GM12873 (cell line): ENCODE data around the gene ZNF420.

Source experiments
- TF ChIP-seq, protein P1 (sequence below): IDR thresholded peaks from 2 replicates; pipeline ENCODE4 v1.5.1; 2012; ENCODE audit warnings: low read depth, mild to moderate bottlenecking, moderate library complexity, low read length, control low read depth; ENCODE audit not compliant: insufficient read depth; ENCODE audit errors: missing control alignments

The ZNF420 gene

DNA sequence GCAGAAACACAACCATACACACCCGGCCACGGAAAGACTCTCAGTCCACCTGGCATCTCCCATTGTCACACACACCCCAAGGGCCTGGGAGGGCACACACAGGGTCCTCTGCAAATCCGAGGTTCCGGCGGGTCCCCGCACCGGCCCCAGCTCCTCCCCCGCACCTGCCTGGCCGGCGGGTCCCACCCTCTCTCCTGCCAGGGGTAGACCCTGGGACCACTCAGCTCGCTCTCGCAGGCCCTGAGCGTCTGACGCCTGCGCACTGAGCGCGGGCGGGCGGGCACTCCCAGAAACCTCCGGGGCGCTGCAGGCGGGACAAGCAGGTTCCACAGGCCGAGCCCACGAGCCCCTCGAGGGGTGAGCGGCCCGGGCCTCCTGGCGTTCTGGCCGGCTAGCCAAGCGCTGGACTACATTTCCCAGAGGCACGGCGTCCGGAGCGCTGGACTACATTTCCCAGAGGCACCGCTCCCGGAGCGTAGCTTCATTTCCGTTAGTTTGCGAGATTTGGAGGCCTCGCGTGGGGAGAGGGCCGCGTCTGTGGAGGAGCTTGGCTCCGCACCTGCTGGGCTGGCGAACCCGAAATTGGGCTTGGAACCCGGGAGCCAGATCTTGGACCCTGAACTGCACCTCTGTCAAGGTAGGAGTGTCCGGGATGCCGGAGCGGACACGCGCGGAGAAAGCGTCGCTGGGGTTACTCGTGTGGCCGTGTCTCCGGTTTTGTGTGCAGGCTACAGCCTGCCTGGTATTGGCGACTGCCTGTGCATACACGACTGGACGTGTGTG, at the start of gene ZNF420:
ZNF420 (plus strand) TSS at position 500 of the 783 bp plus-strand sequence. CDS start 10,686 bp downstream, outside the sequence.
- TF ChIP-seq, protein P1, sequence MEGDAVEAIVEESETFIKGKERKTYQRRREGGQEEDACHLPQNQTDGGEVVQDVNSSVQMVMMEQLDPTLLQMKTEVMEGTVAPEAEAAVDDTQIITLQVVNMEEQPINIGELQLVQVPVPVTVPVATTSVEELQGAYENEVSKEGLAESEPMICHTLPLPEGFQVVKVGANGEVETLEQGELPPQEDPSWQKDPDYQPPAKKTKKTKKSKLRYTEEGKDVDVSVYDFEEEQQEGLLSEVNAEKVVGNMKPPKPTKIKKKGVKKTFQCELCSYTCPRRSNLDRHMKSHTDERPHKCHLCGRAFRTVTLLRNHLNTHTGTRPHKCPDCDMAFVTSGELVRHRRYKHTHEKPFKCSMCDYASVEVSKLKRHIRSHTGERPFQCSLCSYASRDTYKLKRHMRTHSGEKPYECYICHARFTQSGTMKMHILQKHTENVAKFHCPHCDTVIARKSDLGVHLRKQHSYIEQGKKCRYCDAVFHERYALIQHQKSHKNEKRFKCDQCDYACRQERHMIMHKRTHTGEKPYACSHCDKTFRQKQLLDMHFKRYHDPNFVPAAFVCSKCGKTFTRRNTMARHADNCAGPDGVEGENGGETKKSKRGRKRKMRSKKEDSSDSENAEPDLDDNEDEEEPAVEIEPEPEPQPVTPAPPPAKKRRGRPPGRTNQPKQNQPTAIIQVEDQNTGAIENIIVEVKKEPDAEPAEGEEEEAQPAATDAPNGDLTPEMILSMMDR, result no peak

DNA sequence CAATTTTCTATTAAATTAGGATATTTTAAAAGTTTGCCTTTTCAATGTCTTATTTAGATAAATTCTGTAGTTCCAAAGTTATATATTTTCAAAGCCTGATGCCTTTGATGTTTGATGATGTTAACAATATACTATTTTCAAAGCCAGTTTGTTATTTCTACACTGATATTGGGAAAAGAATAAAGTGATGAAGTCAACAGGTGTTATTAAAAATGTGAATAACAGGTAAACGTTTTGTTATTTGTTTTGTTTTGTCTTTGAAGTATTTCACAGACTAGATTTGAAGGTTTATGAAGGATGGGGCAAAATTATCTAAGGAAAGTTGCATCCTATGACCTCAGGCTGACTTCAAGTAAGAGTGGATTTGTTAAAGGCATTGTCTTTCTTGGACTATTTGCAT, 33.1 kb upstream of the ZNF420 start:
- TF ChIP-seq, protein P1, result no peak

DNA sequence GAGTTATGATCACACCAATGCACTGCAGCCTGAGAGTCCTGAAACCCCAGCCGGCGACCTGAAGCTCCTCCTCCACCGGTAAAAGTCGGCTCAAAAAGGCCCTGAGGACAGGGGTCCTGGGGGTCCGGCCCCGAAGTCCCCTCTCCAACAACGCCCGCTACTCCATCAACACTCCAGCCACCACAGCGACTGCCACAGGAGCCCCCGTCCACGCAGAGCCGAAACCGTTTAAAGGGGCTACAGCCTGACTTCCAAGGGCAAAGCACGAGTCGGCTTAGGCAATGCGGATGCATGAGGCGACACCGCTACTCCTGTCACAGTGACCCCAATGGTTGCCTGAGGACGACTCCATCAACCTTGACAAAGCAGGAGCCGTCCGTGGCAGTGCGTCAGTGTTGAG, 22.9 kb upstream of the ZNF420 start:
- TF ChIP-seq, protein P1, result no peak

DNA sequence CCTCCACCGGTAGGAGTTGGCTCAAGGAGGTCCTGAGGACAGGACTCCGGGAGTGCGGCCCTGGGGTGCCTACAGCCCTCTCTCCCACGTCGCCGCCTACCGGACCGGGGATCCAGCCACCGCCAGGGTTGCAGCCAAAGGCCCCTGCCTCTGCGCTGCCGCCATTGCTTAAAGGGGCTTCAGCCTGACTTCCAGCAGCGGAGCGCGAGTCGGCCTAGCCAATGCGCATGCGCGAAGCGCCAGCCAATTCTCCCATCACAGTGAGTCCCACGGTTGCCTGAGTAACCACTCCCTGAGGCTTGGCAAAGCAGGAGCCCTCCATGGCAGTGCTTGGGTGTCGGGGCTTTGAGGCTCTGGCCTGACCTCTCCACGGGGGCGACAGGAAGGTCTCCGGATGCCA, 21.5 kb upstream of the ZNF420 start:
- TF ChIP-seq, protein P1, result no peak

DNA sequence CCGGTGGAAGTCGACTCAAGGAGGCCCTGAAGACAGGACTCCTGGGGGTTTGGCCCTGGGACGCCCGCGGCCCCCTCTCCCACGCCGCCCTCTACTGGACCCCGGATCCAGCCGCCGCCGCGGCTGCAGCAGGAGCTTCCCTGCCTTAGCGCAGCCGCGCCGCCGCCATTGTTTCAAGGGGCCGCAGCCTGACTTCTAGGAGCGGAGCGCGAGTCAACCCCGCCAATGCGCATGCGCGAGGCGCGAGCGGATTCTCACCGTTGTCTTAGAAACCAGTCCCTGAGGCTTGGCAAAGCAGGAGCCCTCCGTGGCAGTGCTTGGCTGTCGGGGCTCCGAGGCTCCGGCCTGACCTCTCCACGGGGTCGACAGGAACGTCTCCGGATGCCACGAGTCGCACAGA, 19.1 kb upstream of the ZNF420 start:
- TF ChIP-seq, protein P1, result no peak

DNA sequence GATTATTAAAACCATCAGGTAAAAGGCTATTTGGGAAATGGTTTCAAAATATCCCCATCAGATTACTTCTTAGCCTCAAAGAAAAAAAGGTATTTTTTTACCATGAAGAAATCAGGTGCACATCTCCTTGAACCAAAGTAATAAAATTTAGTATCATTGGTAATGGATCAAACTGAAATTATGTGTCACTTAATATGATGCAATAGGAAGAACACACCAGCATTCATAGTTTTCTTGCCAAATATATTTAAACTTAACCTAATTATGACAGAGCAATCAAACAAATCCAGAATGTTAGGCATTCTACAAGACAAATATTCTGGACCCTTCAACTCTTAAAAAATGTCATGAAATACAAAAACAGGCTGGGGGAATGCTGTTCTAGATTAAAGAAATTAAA, 4.1 kb upstream of the ZNF420 start:
- TF ChIP-seq, protein P1, result no peak

DNA sequence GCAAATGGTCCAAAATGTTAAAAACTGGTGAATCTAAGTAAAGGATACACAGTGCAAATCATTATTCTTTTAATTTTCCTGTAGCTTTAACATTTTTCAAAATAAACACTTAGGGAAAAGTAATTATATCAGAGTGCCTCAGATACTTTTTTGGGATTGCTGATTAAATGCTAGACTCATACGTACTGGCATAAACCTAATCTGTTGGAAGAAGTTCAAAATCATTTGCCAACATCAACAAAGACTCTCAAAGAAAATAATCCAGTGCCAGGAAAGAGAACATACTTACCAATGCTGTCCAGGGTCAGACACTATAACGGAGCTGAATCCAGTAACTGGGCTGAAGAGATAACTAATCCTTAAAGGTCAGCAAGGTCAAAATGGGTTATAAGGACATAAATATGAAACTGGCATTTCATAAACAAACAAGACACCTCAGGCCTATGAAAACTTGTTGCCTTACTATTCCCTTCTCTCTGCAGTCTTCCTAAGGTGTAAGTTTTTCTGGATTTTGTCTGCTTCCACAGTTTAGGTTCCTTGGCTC, 3.3 kb upstream of the ZNF420 start:
- TF ChIP-seq, protein P1, result no peak
